Fibroblast of lung (primary cell): ENCODE results near the gene MYG1.

ENCODE experiments used
- CTCF ChIP-seq, 2 donors: IDR thresholded peaks in 1 of 2; conservative IDR thresholded peaks in 1 of 2; 1 replicate in 1 of 2; 2 replicates in 1 of 2; pipeline ENCODE4 v1.5.1; 2011 to 2012; ENCODE audit warnings: low read length in 2 of 2, control low read depth in 1 of 2, inconsistent platforms in 1 of 2, low read depth in 1 of 2, mild to moderate bottlenecking in 1 of 2
- EZH2 ChIP-seq: IDR thresholded peaks from 2 replicates; pipeline ENCODE4 v1.5.1; 2012; ENCODE audit warnings: low read length, control low read depth, mild to moderate bottlenecking; ENCODE audit errors: missing control alignments

GRCh38 chr12:53343449-53343848 lies 44.0 kb downstream of the MYG1 start:
- no peak for TF ChIP-seq CTCF (conservative IDR thresholded peaks at IDR 0.05 in 1 of 2, IDR thresholded peaks at IDR 0.05 in 1 of 2; ENCODE audit: low read depth in 1 of 2, low read length in 2 of 2)
- no peak for TF ChIP-seq EZH2
